HEK293T (cell line): ENCODE results near the gene IL25.

ENCODE experiments used
- BHLHE40 ChIP-seq: fragments of 450-650 bp; IDR thresholded peaks from 2 replicates; pipeline ENCODE4 v1.6.1; 2016; ENCODE audit warnings: mild to moderate bottlenecking, moderate library complexity, borderline replicate concordance
- CTBP1 ChIP-seq: fragments of 450-650 bp; IDR thresholded peaks from 2 replicates; pipeline ENCODE4 v1.6.1; 2016; ENCODE audit warnings: borderline replicate concordance
- ELF4 ChIP-seq: fragments of 450-650 bp; IDR thresholded peaks from 2 replicates; pipeline ENCODE4 v1.6.1; 2017; ENCODE audit warnings: antibody characterized with exemption
- FOXA1 ChIP-seq: fragments of 450-650 bp; IDR thresholded peaks from 2 replicates; pipeline ENCODE4 v1.6.1; 2016; ENCODE audit warnings: mild to moderate bottlenecking
- FOXM1 ChIP-seq: fragments of 450-650 bp; IDR thresholded peaks from 2 replicates; pipeline ENCODE4 v1.6.1; 2017; ENCODE audit warnings: mild to moderate bottlenecking, borderline replicate concordance
- L3MBTL2 ChIP-seq: fragments of 450-650 bp; conservative IDR thresholded peaks from 2 replicates; pipeline ENCODE4 v1.6.1; 2016; ENCODE audit warnings: mild to moderate bottlenecking
- SP1 ChIP-seq: fragments of 450-650 bp; IDR thresholded peaks from 2 replicates; pipeline ENCODE4 v1.6.1; 2017
- SUZ12 ChIP-seq: fragments of 450-650 bp; IDR thresholded peaks from 2 replicates; pipeline ENCODE4 v1.6.1; 2016; ENCODE audit warnings: mild to moderate bottlenecking
- ZNF384 ChIP-seq: fragments of 450-650 bp; IDR thresholded peaks from 2 replicates; pipeline ENCODE4 v1.6.1; 2016

GRCh38 chr14:23358553-23359166 is 13.9 kb upstream of the IL25 start:
- TF ChIP-seq BHLHE40 (no peak), SP1 (no peak), SUZ12 (no peak), FOXM1 (no peak), ZNF384 (no peak), FOXA1 (no peak), ELF4 (no peak), CTBP1 (no peak), L3MBTL2 (no peak)
